Progenitor cell of endocrine pancreas (in vitro differentiated cells): ENCODE data around the gene EIF4E3. TPM values are rescaled to one million over a fixed set of nuclear protein-coding genes. Genes with fewer than 3 reads are reported as not detected.

Experiments
- DNase-seq: peaks from one replicate; pipeline ENCODE4 v3.0.0; 2021; ENCODE audit warnings: low spot score; ENCODE audit not compliant: unreplicated experiment
- H3K27ac Mint-ChIP-seq: 2 replicates; pipeline ENCODE4 v1.8.0; 2021; ENCODE audit warnings: mild to moderate bottlenecking, moderate library complexity, mixed read lengths
- H3K27me3 Mint-ChIP-seq: 2 replicates; pipeline ENCODE4 v1.8.0; 2021; ENCODE audit warnings: mixed read lengths
- H3K36me3 Mint-ChIP-seq: 2 replicates; pipeline ENCODE4 v1.8.0; 2022; ENCODE audit warnings: mixed read lengths; ENCODE audit not compliant: insufficient read depth
- H3K4me1 Mint-ChIP-seq: 2 replicates; pipeline ENCODE4 v1.8.0; 2021; ENCODE audit warnings: low read depth, mixed read lengths
- H3K4me3 Mint-ChIP-seq: 2 replicates; pipeline ENCODE4 v1.8.0; 2021; ENCODE audit warnings: low read depth, mild to moderate bottlenecking, moderate library complexity, mixed read lengths
- H3K9me3 Mint-ChIP-seq: 2 replicates; pipeline ENCODE4 v1.8.0; 2021; ENCODE audit warnings: low read depth, mixed read lengths
- CTCF ChIP-seq: fragments of 200-600 bp; sonication (generic); IDR thresholded peaks from one replicate; pipeline ENCODE4 v1.5.0; 2021; ENCODE audit warnings: antibody characterized with exemption, mild to moderate bottlenecking; ENCODE audit not compliant: unreplicated experiment
- total RNA-seq: library from RNA; stranded (reverse); gene quantifications from 2 replicates; pipeline ENCODE4 v1.2.1, GENCODE V29; 2021

EIF4E3 gene
- total RNA-seq, 1 donor from 2014 or later, result 12.1 TPM

- Mint-ChIP-seq H3K4me3 (no peak overlapping the region), H3K27ac (no peak overlapping the region), H3K4me1 (peaks cover 16% of the 10 kb centered on the region), H3K27me3 (peaks cover 15% of the 10 kb centered on the region), H3K36me3 (no peaks in the 10 kb centered on the region), H3K9me3 (no peaks in the 10 kb centered on the region)
- TF ChIP-seq CTCF, result no peak
- DNase-seq, result no peak
These were observed 65.2 kb downstream of the EIF4E3 start for GRCh38 chr3:71659864-71660591.

GRCh38 chr3:71657831-71658530 is 67.2 kb downstream of the EIF4E3 start:
- Mint-ChIP-seq H3K4me3 (no peak overlapping the region), H3K27me3 (peaks cover 24% of the 10 kb centered on the region)
- TF ChIP-seq CTCF, result no peak

GRCh38 chr3:71655061-71655460 is 70.1 kb downstream of the EIF4E3 start:
- Mint-ChIP-seq H3K4me1 (peaks cover 19% of the 10 kb centered on the region), H3K9me3 (no peaks in the 10 kb centered on the region), H3K27me3 (peaks cover 14% of the 10 kb centered on the region), H3K36me3 (no peaks in the 10 kb centered on the region), H3K4me3 (no peak overlapping the region), H3K27ac (no peak overlapping the region)
- no peak for DNase-seq
- TF ChIP-seq CTCF, result no peak

More at GRCh38 chr3:71657831-71658530, 67.2 kb downstream of the EIF4E3 start:
- H3K4me1 Mint-ChIP-seq, result peaks cover 16% of the 10 kb centered on the region
- no peaks in the 10 kb centered on the region for H3K9me3 Mint-ChIP-seq
- no peak overlapping the region for H3K27ac Mint-ChIP-seq
- no peak for DNase-seq
- H3K36me3 Mint-ChIP-seq, result no peaks in the 10 kb centered on the region

GRCh38 chr3:71653414-71653807 is 71.8 kb downstream of the EIF4E3 start:
- H3K27ac Mint-ChIP-seq, result no peak overlapping the region
- H3K9me3 Mint-ChIP-seq, result no peaks in the 10 kb centered on the region
- no peak for TF ChIP-seq CTCF
- H3K4me3 Mint-ChIP-seq, result no peak overlapping the region
- H3K4me1 Mint-ChIP-seq, result peaks cover 25% of the 10 kb centered on the region
- H3K27me3 Mint-ChIP-seq, result peaks cover 14% of the 10 kb centered on the region
- no peaks in the 10 kb centered on the region for H3K36me3 Mint-ChIP-seq
- DNase-seq, result no peak

GRCh38 chr3:71652781-71653413 is 72.3 kb downstream of the EIF4E3 start:
- H3K4me3 Mint-ChIP-seq, result no peak overlapping the region
- H3K27me3 Mint-ChIP-seq, result peaks cover 14% of the 10 kb centered on the region
- H3K27ac Mint-ChIP-seq, result no peak overlapping the region
- H3K9me3 Mint-ChIP-seq, result no peaks in the 10 kb centered on the region
- TF ChIP-seq CTCF, result peak; percentile 69
- peaks cover 24% of the 10 kb centered on the region for H3K4me1 Mint-ChIP-seq
- no peak for DNase-seq
- no peaks in the 10 kb centered on the region for H3K36me3 Mint-ChIP-seq
